Measurements from ENCODE around the gene MEX3A.

DNA sequence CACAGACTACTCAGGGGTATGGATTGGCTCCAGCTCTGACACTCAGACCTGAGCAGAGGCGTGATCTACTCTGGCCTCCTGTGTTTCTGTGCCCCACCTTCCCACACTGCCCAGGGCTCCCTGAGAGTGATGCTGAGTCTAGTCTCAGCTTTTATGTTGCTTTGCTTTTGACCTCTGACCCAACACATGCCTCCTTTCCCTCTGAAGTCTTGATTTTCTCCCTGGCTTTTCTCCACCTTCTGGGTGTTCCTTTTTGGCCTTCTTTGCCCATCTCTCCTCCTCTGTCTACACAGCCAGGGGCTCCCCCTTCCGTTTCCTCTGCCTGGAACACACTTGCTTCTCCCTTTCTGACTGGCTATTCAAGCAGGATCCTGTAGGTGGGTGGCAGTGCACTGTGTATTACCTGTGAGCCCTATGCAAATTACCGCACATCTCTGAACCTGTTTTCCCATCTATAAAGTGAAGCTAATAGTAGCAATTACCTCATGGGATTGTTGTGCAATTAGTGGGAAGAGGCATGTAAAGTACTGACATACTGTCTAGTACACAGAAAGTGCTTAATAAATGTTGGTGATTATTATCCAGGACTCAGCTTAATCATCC lies 13.7 kb upstream of the MEX3A start:
- TF ChIP-seq POLR2AphosphoS5 (IDR thresholded peaks at IDR 0.05; ENCODE audit: insufficient read depth, low read depth, low read length) (no peak), POLR2A (IDR thresholded peaks at IDR 0.05; ENCODE audit: low read depth, low read length) (no peak), MYC (IDR thresholded peaks at IDR 0.05; ENCODE audit: low read depth, low read length) (no peak), FOS (IDR thresholded peaks at IDR 0.05; ENCODE audit: borderline replicate concordance, insufficient read depth, low read length) (no peak), EZH2 (IDR thresholded peaks at IDR 0.05; ENCODE audit: borderline replicate concordance, low read depth, low read length, severe bottlenecking) (no peak)
- TF ChIP-seq, protein P1, sequence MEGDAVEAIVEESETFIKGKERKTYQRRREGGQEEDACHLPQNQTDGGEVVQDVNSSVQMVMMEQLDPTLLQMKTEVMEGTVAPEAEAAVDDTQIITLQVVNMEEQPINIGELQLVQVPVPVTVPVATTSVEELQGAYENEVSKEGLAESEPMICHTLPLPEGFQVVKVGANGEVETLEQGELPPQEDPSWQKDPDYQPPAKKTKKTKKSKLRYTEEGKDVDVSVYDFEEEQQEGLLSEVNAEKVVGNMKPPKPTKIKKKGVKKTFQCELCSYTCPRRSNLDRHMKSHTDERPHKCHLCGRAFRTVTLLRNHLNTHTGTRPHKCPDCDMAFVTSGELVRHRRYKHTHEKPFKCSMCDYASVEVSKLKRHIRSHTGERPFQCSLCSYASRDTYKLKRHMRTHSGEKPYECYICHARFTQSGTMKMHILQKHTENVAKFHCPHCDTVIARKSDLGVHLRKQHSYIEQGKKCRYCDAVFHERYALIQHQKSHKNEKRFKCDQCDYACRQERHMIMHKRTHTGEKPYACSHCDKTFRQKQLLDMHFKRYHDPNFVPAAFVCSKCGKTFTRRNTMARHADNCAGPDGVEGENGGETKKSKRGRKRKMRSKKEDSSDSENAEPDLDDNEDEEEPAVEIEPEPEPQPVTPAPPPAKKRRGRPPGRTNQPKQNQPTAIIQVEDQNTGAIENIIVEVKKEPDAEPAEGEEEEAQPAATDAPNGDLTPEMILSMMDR (IDR thresholded peaks at IDR 0.05; ENCODE audit: extremely low read depth in 1 of 2, insufficient read depth in 1 of 2, low read depth in 1 of 2, low read length in 2 of 2) = no peak
- TF ChIP-seq, protein P2, sequence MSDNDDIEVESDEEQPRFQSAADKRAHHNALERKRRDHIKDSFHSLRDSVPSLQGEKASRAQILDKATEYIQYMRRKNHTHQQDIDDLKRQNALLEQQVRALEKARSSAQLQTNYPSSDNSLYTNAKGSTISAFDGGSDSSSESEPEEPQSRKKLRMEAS (IDR thresholded peaks at IDR 0.05; ENCODE audit: insufficient read depth, insufficient read length) = no peak

Data from endothelial cell of umbilical vein (primary cell).